Subcutaneous adipose tissue (tissue), 4 donors: ENCODE measurements around the gene TTC23. TPM values are rescaled to one million over a fixed set of nuclear protein-coding genes. Genes with fewer than 3 reads are reported as not detected.

Source experiments
- CTCF ChIP-seq: fragments of 450-650 bp; IDR thresholded peaks from one replicate; pipeline ENCODE4 v1.5.1; 2016; ENCODE audit warnings: low read depth, mild to moderate bottlenecking, control low read depth, antibody characterized with exemption, moderate library complexity
- total RNA-seq, 4 donors: library from RNA; depleted of rRNA; stranded (reverse); fragments of >200 nt; gene quantifications; one replicate each; pipeline ENCODE4 v1.1.0, GENCODE V29; 2016

The TTC23 gene
- total RNA-seq, 4 donors from 2014 or later: 19.6 to 24.0 (median 23.2) TPM

DNA sequence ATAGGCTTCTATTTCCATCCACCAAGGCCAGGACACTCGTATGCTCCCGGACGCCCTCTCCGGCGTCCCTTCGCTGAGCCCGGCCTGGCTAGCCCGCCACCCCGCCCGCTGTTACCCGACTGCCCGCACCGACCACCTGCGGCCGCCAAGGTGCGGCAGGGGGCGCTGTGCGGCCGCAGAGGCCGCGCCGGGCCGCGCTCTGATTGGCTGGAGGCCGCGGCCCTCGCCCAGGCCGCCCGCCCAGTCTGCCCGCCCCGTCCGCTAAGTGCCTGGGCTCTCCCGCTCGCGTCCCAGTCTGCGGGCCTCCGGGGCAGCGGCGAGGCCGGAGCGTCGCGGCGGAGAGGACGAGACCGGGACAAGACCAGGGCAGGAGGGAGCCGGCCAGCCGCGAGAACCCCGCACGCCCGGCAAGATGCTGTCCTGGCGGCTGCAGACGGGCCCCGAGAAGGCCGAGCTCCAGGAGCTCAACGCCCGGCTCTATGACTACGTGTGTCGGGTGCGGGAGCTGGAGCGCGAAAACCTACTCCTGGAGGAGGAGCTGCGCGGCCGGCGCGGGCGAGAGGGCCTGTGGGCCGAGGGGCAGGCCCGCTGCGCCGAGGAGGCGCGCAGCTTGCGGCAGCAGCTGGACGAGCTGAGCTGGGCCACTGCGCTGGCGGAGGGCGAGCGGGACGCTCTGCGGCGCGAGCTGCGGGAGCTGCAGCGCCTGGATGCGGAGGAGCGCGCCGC lies 144.4 kb downstream of the TTC23 start, which contains the start of gene SYNM:
TSS of gene SYNM (plus strand) at position 293 of the 726 bp plus-strand sequence. CDS start at position 413, 120 bp downstream.
- TF ChIP-seq CTCF: no peak

DNA sequence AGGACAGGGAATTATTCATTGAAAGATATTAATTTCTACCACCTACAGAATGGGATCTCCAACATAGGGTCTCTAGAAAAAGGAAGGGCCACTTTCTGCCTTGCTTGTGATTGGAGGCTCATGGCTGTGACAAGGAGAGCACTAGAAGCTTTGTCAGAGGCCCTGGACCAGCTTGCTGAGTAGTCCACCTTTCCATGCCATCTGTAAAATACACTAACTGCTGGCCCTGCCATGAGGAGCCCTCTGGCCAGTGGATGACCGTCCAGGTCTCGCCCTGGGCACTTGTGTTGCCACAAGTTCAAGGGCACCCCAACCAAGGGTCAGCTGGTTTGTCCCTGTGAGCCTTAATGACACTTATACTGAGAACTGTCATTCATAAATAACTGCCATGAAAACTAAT lies 146.1 kb downstream of the TTC23 start:
- TF ChIP-seq CTCF: no peak

- TF ChIP-seq CTCF: no peak
These were observed 146.8 kb downstream of the TTC23 start for GRCh38 chr15:99102332-99103235.

GRCh38 chr15:99101501-99101900 lies 147.9 kb downstream of the TTC23 start:
- no peak for TF ChIP-seq CTCF

DNA sequence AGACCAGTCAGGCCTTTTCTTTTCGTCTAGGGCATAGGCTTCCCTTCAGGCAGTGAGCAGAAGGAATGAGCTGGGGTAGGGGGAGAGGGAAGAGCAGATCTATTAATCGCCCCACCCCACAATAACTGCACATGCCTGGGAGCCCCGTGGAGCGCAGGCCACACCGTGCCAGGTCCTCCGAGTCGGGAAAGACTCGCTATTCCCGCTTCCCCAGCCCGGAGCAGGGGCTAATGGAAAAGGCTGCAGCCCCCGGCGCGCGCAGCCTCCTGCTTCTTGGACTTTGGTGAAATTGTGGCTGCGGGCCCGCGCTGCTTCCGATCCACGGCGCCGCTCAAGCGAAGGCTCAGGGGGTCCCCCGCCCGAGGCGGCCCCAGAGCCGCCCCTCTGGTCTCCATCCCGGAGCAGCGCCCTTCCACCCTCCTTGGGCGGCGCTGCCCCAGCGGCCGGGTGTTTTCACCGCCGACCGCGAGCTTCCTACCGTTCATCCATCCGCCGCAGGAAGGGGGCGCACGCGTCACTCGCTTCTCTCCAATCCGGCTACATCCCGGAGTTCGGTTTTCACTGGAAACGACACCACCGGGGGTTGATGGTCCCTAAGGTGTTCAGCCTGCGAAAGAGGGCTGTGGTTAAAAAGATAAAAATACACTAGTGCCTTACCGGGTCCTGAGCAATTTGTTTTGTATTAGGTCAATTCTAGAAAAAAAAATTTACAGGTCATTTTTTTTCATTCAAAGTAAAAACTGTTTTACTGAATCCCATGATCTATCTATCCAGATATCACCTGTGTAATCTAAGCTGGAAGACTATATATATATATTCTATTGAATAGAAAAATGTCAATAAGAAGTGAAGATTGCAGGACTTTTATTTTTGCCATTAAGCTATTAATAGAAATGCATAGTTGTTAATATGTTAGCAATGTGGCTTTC lies 148.9 kb downstream of the TTC23 start:
- no peak for TF ChIP-seq CTCF

- no peak for TF ChIP-seq CTCF
These were observed 149.7 kb downstream of the TTC23 start for GRCh38 chr15:99099661-99100060.
